Epithelial cell of proximal tubule (primary cell): ENCODE measurements around the gene FER. TPM values are rescaled to one million over a fixed set of nuclear protein-coding genes. Genes with fewer than 3 reads are reported as not detected.
"Not testable (repeated sequence)": the region's sequence is repeated elsewhere in the genome, so short reads cannot be mapped to it uniquely, and the experiment has no call there.

Source experiments
- DNase-seq: peaks from one replicate; pipeline ENCODE4 v3.0.0-alpha.2; 2011; ENCODE audit warnings: low read depth
- H3K4me3 ChIP-seq: 2 replicates; pipeline ENCODE4 v1.5.1; 2011; ENCODE audit warnings: low read depth, mild to moderate bottlenecking, low read length
- total RNA-seq: library from RNA; depleted of rRNA; stranded (reverse); fragments of >200 nt; gene quantifications from 2 replicates; pipeline ENCODE4 v1.2.3, GENCODE V29; 2015
- TF ChIP-seq, protein P1 (sequence below): conservative IDR thresholded peaks from 2 replicates; pipeline ENCODE4 v1.5.1; 2012; ENCODE audit warnings: low read depth, mild to moderate bottlenecking, low read length

FER gene
- total RNA-seq, 1 donor from 2014 or later, result 10.1 TPM

- H3K4me3 ChIP-seq, result no peak overlapping the region
- no peak for DNase-seq
- TF ChIP-seq, protein P1, sequence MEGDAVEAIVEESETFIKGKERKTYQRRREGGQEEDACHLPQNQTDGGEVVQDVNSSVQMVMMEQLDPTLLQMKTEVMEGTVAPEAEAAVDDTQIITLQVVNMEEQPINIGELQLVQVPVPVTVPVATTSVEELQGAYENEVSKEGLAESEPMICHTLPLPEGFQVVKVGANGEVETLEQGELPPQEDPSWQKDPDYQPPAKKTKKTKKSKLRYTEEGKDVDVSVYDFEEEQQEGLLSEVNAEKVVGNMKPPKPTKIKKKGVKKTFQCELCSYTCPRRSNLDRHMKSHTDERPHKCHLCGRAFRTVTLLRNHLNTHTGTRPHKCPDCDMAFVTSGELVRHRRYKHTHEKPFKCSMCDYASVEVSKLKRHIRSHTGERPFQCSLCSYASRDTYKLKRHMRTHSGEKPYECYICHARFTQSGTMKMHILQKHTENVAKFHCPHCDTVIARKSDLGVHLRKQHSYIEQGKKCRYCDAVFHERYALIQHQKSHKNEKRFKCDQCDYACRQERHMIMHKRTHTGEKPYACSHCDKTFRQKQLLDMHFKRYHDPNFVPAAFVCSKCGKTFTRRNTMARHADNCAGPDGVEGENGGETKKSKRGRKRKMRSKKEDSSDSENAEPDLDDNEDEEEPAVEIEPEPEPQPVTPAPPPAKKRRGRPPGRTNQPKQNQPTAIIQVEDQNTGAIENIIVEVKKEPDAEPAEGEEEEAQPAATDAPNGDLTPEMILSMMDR, result no peak
Observed at GRCh38 chr5:108857905-108858304, 110.2 kb downstream of the FER start.

DNA sequence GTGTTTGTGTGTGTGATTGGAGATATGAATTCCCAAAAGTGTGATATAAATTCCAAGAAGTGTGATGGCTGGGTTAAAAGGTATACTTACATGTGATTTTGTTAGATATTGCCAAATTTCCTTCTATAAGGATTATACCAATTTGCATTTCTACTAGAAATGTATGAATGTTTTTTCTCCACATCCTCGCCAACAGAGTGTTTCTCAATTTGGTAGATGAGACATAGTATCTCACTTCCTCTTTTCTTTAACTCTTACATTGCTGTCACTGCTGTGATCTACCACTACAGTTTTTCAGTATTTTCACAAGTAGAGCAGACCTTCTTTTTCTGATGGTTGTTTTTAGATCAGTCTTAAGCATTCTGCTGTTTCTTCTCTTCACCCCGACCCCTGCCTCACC is 111.3 kb downstream of the FER start:
- DNase-seq, result no peak
- TF ChIP-seq, protein P1, result no peak
- H3K4me3 ChIP-seq, result no peak overlapping the region

- TF ChIP-seq, protein P1, result no peak
- no peak for DNase-seq
Observed at GRCh38 chr5:108862211-108862610, 114.5 kb downstream of the FER start.

DNA sequence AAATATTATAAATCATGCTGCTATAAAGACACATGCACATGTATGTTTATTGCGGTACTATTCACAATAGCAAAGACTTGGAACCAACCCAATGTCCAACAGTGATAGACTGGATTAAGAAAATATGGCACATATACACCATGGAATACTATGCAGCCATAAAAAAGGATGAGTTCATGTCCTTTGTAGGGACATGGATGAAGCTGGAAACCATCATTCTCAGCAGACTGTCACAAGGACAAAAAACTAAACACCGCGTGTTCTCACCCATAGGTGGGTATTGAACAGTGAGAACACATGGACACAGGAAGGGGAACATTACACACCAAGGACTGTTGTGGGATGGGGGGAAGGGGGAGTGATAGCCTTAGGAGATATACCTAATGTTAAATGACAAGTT is 118.4 kb downstream of the FER start:
- DNase-seq, result not testable (repeated sequence)

More at GRCh38 chr5:108862211-108862610, 114.5 kb downstream of the FER start:
- H3K4me3 ChIP-seq, result no peak overlapping the region

DNA sequence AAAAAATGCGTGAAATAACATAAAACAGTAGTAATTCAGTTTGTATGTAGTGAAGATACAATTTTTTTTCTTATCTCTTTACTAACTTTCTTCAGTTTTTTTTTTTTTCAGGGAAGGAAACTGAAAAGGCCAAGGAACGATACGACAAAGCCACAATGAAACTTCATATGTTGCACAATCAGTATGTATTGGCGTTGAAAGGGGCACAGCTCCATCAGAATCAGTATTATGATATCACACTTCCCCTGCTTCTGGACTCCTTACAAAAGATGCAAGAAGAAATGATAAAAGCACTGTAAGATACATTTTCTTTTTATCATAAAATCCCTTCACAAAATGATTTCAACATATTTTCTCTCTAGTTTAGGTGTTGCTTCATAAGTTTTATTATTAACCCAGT is 120.0 kb downstream of the FER start:
- TF ChIP-seq, protein P1, result no peak
- no peak overlapping the region for H3K4me3 ChIP-seq
- DNase-seq, result no peak

More for the DNA sequence above, 118.4 kb downstream of the FER start:
- not testable (repeated sequence) for H3K4me3 ChIP-seq

GRCh38 chr5:108869066-108869465 is 121.4 kb downstream of the FER start:
- TF ChIP-seq, protein P1, result no peak
- no peak for DNase-seq

DNA sequence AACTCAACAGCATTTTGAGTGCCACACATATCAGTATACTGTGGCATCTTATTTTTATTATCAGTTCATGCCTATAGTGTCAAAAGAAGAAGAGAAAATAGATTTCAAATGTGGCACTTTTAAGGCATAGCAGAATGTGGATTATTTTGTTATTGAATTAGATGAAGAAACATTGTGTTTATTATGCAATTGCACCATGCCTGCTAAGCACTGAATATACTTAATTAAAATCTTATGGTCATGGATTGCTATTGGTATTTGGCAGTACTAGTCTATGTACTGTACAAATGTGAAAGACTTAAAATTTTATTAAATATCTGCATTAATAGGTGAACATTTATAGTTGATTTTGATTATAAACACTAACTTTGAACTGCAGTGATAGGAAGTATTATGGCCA is 128.8 kb downstream of the FER start:
- no peak overlapping the region for H3K4me3 ChIP-seq
- TF ChIP-seq, protein P1, result no peak
- DNase-seq, result no peak

More at GRCh38 chr5:108869066-108869465, 121.4 kb downstream of the FER start:
- H3K4me3 ChIP-seq, result no peak overlapping the region
